Adrenal gland (tissue), 12 donors: ENCODE data around the gene FGF3. TPM values are rescaled to one million over a fixed set of nuclear protein-coding genes. Genes with fewer than 3 reads are reported as not detected.
A peak's percentile ranks its signal among the peaks of the same experiment; 100 is the strongest.

Experiments
- DNase-seq, 7 donors: peaks; one replicate each; pipeline ENCODE4 v3.0.0-alpha.2; 2019 to 2020
- H3K27ac ChIP-seq, 5 donors: fragments of 200-600 bp; sonication (generic) in 4 of 5; 1 replicate in 3 of 5; 2 replicates in 2 of 5; pipeline versions ENCODE4 v1.5.1 to v1.8.0; 2016 to 2020; ENCODE audit warnings: mild to moderate bottlenecking in 1 of 5
- H3K27me3 ChIP-seq: fragments of 200-600 bp; 2 replicates; pipeline ENCODE4 v1.8.0; 2021
- H3K36me3 ChIP-seq, 2 donors: fragments of 200-600 bp; replicated peaks in 1 of 2; 1 replicate in 1 of 2; 2 replicates in 1 of 2; pipeline versions ENCODE4 v1.5.1 to v1.8.0; 2018 to 2022
- H3K4me1 ChIP-seq, 2 donors: fragments of 200-600 bp; replicated peaks in 1 of 2; 1 replicate in 1 of 2; 2 replicates in 1 of 2; pipeline versions ENCODE4 v1.5.1 to v1.8.0; 2018 to 2021
- H3K4me3 ChIP-seq, 4 donors: fragments of 200-600 bp; sonication (generic) in 3 of 4; one replicate each; pipeline ENCODE4 v1.5.1; 2016 to 2018
- H3K9me3 ChIP-seq, 3 donors: fragments of 200-600 bp; sonication (generic) in 1 of 3; replicated peaks in 1 of 3; 1 replicate in 2 of 3; 2 replicates in 1 of 3; pipeline versions ENCODE4 v1.5.1 to v1.8.0; 2016 to 2021
- POLR2A ChIP-seq, 2 donors: fragments of 450-650 bp; IDR thresholded peaks; one replicate each; pipeline ENCODE4 v1.6.1; 2017; ENCODE audit warnings: antibody characterized with exemption in 2 of 2, mild to moderate bottlenecking in 2 of 2, moderate library complexity in 1 of 2
- WGBS, 4 donors: extraction: QIAGEN DNeasy Blood & Tissue Kit in 2 of 4; methylation state at CpG; one replicate each; pipeline versions ENCODE4 v1.1.5 to v1.1.7; 2013 to 2017; 5-methylcytosine and 5-hydroxymethylcytosine counted together
- intact Hi-C, 2 donors: fragments of 100-400 bp; cut with DNase I; formaldehyde crosslinking; loops; one replicate each; pipeline versions ENCODE4 v1.14.1 to v1.15.0; 2022 to 2023
- polyA plus RNA-seq, 3 donors: library from polyadenylated mRNA; stranded (reverse); fragments of 200-250 nt in 2 of 3; fragments of 350-450 nt in 1 of 3; fragmentation: Illumina TruSeq in 1 of 3; extraction: RNeasy Lipid Tissue Mini Kit (QIAGEN cat#74804) in 1 of 3; gene quantifications; one replicate each; pipeline ENCODE4 v1.2.3, GENCODE V29; 2013 to 2014
- total RNA-seq, 9 donors: library from RNA; depleted of rRNA in 4 of 9; stranded (reverse); fragments of >200 nt in 4 of 9; fragments of 120-200 nt in 1 of 9; fragmentation: NEBNext Ultra II Directional in 1 of 9; extraction: Animal tissue kit (Norgen Biotek cat#: 25700) in 1 of 9; gene quantifications; one replicate each; pipeline versions ENCODE4 v1.1.0 to v1.2.4, GENCODE V29; 2013 to 2023
- TF ChIP-seq, protein P1 (sequence below), 6 experiments: fragments of 450-650 bp in 4 of 6; fragments of 200-600 bp in 2 of 6; sonication (generic) in 1 of 6; IDR thresholded peaks; 1 replicate in 5 of 6; 2 replicates in 1 of 6; pipeline versions ENCODE4 v1.5.1 to v1.8.0; 2016 to 2021; ENCODE audit warnings: antibody characterized with exemption in 6 of 6, mild to moderate bottlenecking in 2 of 6, moderate library complexity in 1 of 6
- donor health status: healthy with polysubstance abuse.
- donor health status: Bipolar disorder and iron deficiency.
- donor health status: DM: yes; HTN: yes; CAD: no.
- donor health status: DM: no; HTN: no; CAD: no.
- donor health status: DM: no; HTN: no; CAD: no.
- donor health status: DM: yes; HTN: yes; CAD: no.

Gene FGF3
- total and polyA plus RNA-seq, 12 donors = not detected

DNA sequence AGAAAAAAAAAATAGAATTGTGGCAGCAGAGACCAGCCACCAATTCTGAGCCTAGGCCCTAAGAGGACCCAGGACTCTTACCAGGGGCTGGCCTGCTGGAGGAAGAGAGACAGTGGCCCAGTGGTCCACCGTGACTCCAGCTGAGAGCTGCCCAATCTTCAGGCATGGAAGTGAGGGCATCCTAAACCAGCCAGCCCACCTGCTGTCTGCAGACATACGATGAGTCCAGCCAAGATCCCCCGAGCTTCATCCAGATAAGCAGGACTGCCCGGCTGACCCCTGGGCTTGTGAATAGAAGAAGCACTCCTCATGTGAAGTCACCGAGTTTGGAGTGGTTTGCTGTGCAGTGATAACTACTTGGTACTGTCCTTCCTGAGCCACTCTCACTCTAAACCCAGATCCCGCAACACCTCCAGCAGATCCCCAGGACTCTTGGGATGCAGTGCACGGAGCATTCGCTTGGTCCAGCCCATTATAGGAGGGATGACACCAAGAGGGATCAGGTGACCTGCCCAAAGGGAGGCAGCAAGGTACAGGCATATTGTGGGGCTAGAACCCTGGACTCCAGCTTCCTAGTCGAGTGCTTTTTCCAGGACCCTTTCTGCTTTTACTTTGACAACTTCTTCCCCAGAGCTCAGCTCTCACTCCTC is 41.7 kb upstream of the FGF3 start:
- 66 to 76% (median 72%) methylated on average over 5 to 9 of the region's 9 CpGs for WGBS, 4 donors
- Histone ChIP-seq H3K9me3 (no peaks in the 10 kb centered on the region), H3K4me3 (no peak overlapping the region), H3K27ac (no peak overlapping the region), H3K4me1 (no peaks in the 10 kb centered on the region), H3K36me3 (no peaks in the 10 kb centered on the region), H3K27me3 (peaks cover 11% of the 10 kb centered on the region)
- peak in 1 of 7 donors; percentile 24 for DNase-seq
- intact Hi-C loops = no loop called here
- no peak for TF ChIP-seq POLR2A (IDR thresholded peaks at IDR 0.05)
- TF ChIP-seq, protein P1, sequence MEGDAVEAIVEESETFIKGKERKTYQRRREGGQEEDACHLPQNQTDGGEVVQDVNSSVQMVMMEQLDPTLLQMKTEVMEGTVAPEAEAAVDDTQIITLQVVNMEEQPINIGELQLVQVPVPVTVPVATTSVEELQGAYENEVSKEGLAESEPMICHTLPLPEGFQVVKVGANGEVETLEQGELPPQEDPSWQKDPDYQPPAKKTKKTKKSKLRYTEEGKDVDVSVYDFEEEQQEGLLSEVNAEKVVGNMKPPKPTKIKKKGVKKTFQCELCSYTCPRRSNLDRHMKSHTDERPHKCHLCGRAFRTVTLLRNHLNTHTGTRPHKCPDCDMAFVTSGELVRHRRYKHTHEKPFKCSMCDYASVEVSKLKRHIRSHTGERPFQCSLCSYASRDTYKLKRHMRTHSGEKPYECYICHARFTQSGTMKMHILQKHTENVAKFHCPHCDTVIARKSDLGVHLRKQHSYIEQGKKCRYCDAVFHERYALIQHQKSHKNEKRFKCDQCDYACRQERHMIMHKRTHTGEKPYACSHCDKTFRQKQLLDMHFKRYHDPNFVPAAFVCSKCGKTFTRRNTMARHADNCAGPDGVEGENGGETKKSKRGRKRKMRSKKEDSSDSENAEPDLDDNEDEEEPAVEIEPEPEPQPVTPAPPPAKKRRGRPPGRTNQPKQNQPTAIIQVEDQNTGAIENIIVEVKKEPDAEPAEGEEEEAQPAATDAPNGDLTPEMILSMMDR (IDR thresholded peaks at IDR 0.05) = no peak

DNA sequence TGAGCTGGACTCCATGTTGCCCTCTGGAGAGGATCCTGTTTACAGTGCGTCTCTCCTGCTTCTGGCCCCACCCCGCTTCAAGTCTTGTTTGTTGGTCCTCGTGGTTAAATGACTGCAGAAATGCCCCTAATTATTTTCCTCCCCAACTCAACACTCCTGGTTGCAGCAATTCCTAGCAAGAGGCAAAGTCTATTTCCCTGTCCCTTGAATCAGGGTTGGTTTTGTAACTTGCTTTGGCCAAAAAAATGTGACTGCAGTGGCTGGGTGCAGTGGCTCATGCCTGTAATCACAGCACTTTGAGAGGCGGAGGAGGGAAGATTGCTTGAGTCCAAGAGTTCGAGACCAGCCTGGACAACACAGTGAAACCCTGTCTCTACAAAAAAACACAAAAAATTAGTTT is 41.0 kb upstream of the FGF3 start:
- no peak for TF ChIP-seq POLR2A (IDR thresholded peaks at IDR 0.05)
- TF ChIP-seq, protein P1 (IDR thresholded peaks at IDR 0.05) = no peak
- Histone ChIP-seq H3K36me3 (no peaks in the 10 kb centered on the region), H3K4me3 (no peak overlapping the region), H3K4me1 (no peaks in the 10 kb centered on the region), H3K9me3 (no peaks in the 10 kb centered on the region), H3K27me3 (peaks cover 11% of the 10 kb centered on the region), H3K27ac (no peak overlapping the region)
- DNase-seq = no peak
- intact Hi-C loops = no loop called here
- 59 to 68% (median 63%) methylated on average over 5 of the region's 5 CpGs for WGBS, 4 donors

- no peak overlapping the region for H3K4me3 ChIP-seq
- H3K36me3 ChIP-seq = no peaks in the 10 kb centered on the region
- intact Hi-C loops = no loop called here
- H3K4me1 ChIP-seq = no peaks in the 10 kb centered on the region
- no peak overlapping the region for H3K27ac ChIP-seq
- WGBS, 4 donors = 77 to 84% (median 83%) methylated on average over 12 of the region's 12 CpGs
- DNase-seq = peak in 1 of 7 donors; percentile 6
- H3K27me3 ChIP-seq = peaks cover 11% of the 10 kb centered on the region
- no peaks in the 10 kb centered on the region for H3K9me3 ChIP-seq
- TF ChIP-seq, protein P1 (IDR thresholded peaks at IDR 0.05) = no peak
- no peak for TF ChIP-seq POLR2A (IDR thresholded peaks at IDR 0.05)
Measured at GRCh38 chr11:69859275-69859934, 40.2 kb upstream of the FGF3 start.

DNA sequence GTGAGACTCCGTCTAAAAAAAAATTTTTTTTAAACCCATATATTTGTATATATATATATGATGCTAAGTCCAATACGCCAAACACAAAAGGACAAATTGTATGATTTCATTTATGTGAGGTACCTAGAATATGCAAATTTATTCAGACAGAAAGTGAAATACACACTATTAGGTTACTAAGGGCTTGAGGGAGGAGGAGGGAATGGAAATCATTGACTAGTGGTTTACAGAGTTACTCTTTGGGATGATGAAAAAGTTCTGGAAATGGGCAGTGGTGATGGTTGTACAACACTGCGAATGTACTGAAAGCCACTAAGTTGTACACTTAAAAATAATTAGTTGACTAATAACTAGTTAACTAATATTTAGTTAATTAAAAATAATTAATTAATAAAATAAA is 36.2 kb upstream of the FGF3 start:
- intact Hi-C loops = no loop called here
- Histone ChIP-seq H3K4me1 (no peaks in the 10 kb centered on the region), H3K27ac (no peak overlapping the region), H3K9me3 (no peaks in the 10 kb centered on the region), H3K4me3 (no peak overlapping the region), H3K36me3 (no peaks in the 10 kb centered on the region), H3K27me3 (peaks cover 8% of the 10 kb centered on the region)
- TF ChIP-seq POLR2A (IDR thresholded peaks at IDR 0.05) = no peak
- TF ChIP-seq, protein P1 (IDR thresholded peaks at IDR 0.05) = no peak
- DNase-seq = no peak
- 82 to 91% (median 88%) methylated on average over 3 of the region's 3 CpGs for WGBS, 4 donors
